HEK293T (cell line): ENCODE results near the gene C19orf85.

Experiments used
- ARNT ChIP-seq: fragments of 450-650 bp; IDR thresholded peaks from 2 replicates; pipeline ENCODE4 v1.6.1; 2017; ENCODE audit warnings: mild to moderate bottlenecking
- BHLHE40 ChIP-seq: fragments of 450-650 bp; IDR thresholded peaks from 2 replicates; pipeline ENCODE4 v1.6.1; 2016; ENCODE audit warnings: mild to moderate bottlenecking, moderate library complexity, borderline replicate concordance
- ELF4 ChIP-seq: fragments of 450-650 bp; IDR thresholded peaks from 2 replicates; pipeline ENCODE4 v1.6.1; 2017; ENCODE audit warnings: antibody characterized with exemption
- FOXA1 ChIP-seq: fragments of 450-650 bp; IDR thresholded peaks from 2 replicates; pipeline ENCODE4 v1.6.1; 2016; ENCODE audit warnings: mild to moderate bottlenecking
- FOXM1 ChIP-seq: fragments of 450-650 bp; IDR thresholded peaks from 2 replicates; pipeline ENCODE4 v1.6.1; 2017; ENCODE audit warnings: mild to moderate bottlenecking, borderline replicate concordance
- HDGF ChIP-seq: fragments of 450-650 bp; IDR thresholded peaks from 2 replicates; pipeline ENCODE4 v1.6.1; 2017; ENCODE audit warnings: antibody characterized with exemption, borderline replicate concordance
- LEF1 ChIP-seq: fragments of 450-650 bp; IDR thresholded peaks from 2 replicates; pipeline ENCODE4 v1.6.1; 2017; ENCODE audit warnings: mild to moderate bottlenecking, borderline replicate concordance
- SP1 ChIP-seq: fragments of 450-650 bp; IDR thresholded peaks from 2 replicates; pipeline ENCODE4 v1.6.1; 2017
- ZNF384 ChIP-seq: fragments of 450-650 bp; IDR thresholded peaks from 2 replicates; pipeline ENCODE4 v1.6.1; 2016
- TF ChIP-seq, protein P1 (sequence below): fragments of 450-650 bp; IDR thresholded peaks from 2 replicates; pipeline ENCODE4 v1.6.1; 2016

DNA sequence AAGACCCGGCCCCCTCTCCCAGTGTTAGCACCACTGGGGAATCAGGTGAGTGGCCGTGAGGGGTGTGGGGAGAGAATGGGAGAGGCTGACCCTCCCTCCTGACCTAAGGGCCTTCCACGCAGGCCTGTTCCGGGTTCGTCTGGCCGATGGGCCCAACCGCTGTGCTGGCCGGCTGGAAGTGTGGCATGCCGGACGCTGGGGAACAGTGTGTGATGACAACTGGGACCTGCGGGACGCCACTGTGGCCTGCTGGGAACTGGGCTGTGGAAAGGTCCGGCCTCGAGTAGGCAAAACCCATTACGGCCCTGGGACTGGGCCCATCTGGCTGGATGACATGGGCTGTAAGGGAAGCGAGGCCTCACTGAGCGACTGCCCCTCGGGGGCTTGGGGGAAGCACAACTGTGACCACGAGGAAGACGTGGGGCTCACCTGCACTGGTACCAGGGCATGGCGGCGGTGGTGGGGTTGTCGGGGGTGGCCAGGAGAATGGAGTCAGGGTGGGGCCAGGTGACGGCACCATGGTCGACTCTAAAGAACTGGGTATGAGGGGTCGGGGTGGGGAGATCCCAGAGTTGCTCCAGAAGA is 35.9 kb upstream of the C19orf85 start:
- TF ChIP-seq LEF1 (no peak), SP1 (no peak), FOXA1 (no peak), ZNF384 (no peak), BHLHE40 (no peak), ELF4 (no peak), FOXM1 (no peak), ARNT (no peak), HDGF (no peak)
- TF ChIP-seq, protein P1, sequence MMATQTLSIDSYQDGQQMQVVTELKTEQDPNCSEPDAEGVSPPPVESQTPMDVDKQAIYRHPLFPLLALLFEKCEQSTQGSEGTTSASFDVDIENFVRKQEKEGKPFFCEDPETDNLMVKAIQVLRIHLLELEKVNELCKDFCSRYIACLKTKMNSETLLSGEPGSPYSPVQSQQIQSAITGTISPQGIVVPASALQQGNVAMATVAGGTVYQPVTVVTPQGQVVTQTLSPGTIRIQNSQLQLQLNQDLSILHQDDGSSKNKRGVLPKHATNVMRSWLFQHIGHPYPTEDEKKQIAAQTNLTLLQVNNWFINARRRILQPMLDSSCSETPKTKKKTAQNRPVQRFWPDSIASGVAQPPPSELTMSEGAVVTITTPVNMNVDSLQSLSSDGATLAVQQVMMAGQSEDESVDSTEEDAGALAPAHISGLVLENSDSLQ = no peak
